HL-60 (cell line): ENCODE data around the gene MPZ.

Experiments used
- DNase-seq, 2 experiments: peaks; one replicate each; pipeline ENCODE4 v3.0.0-alpha.2; 2010 to 2020; ENCODE audit warnings: low read depth in 1 of 2, low spot score in 1 of 2
- H3K27ac ChIP-seq: fragments of 250-450 bp; sonication (Bioruptor Pico); replicated peaks from 2 replicates; pipeline ENCODE4 v1.5.1; 2020; ENCODE audit warnings: mild to moderate bottlenecking, moderate library complexity
- H3K27me3 ChIP-seq: fragments of 250-450 bp; sonication (Bioruptor Pico); 2 replicates; pipeline ENCODE4 v1.5.1; 2021; ENCODE audit warnings: mild to moderate bottlenecking, moderate library complexity; ENCODE audit not compliant: insufficient read depth, poor library complexity, severe bottlenecking
- H3K4me3 ChIP-seq: replicated peaks from 2 replicates; pipeline ENCODE4 v1.5.1; 2011; ENCODE audit warnings: mild to moderate bottlenecking, control low read depth, low read length; ENCODE audit not compliant: insufficient read depth
- CTCF ChIP-seq: IDR thresholded peaks from one replicate; pipeline ENCODE4 v1.5.1; 2011; ENCODE audit warnings: low read length, control low read depth, inconsistent platforms; ENCODE audit not compliant: insufficient read depth
- GABPA ChIP-seq: IDR thresholded peaks from 2 replicates; pipeline ENCODE4 v1.6.1; 2012; ENCODE audit warnings: low read depth
- POLR2AphosphoS5 ChIP-seq: IDR thresholded peaks from 2 replicates; pipeline ENCODE4 v1.6.1; 2012; ENCODE audit warnings: low read depth
- REST ChIP-seq: IDR thresholded peaks from 2 replicates; pipeline ENCODE4 v1.6.1; 2012; ENCODE audit warnings: low read depth; ENCODE audit not compliant: insufficient replicate concordance
- SPI1 ChIP-seq: IDR thresholded peaks from 2 replicates; pipeline ENCODE4 v1.6.1; 2012; ENCODE audit warnings: low read depth, mild to moderate bottlenecking, borderline replicate concordance

The MPZ gene

GRCh38 chr1:161260376-161261260 lies 49.1 kb downstream of the MPZ start:
- H3K4me3 ChIP-seq = no peak overlapping the region
- H3K27ac ChIP-seq = no peak overlapping the region
- peaks cover 36% of the 10 kb centered on the region for H3K27me3 ChIP-seq
- DNase-seq = no peak
- TF ChIP-seq POLR2AphosphoS5 (no peak), CTCF (no peak)

GRCh38 chr1:161259765-161260164 lies 50.0 kb downstream of the MPZ start:
- H3K4me3 ChIP-seq = no peak overlapping the region
- no peak for DNase-seq
- peaks cover 36% of the 10 kb centered on the region for H3K27me3 ChIP-seq
- H3K27ac ChIP-seq = no peak overlapping the region
- TF ChIP-seq SPI1 (no peak), GABPA (no peak), REST (no peak), POLR2AphosphoS5 (no peak), CTCF (no peak)

GRCh38 chr1:161259345-161259702 lies 50.4 kb downstream of the MPZ start:
- Histone ChIP-seq H3K4me3 (no peak overlapping the region), H3K27ac (no peak overlapping the region), H3K27me3 (peaks cover 36% of the 10 kb centered on the region)
- no peak for TF ChIP-seq SPI1
- TF ChIP-seq GABPA = no peak
- no peak for TF ChIP-seq CTCF
- TF ChIP-seq POLR2AphosphoS5 = no peak
- no peak for TF ChIP-seq REST
- DNase-seq = no peak
